NCI-H187 (cell line): ENCODE results near the gene GAPDH.

Source experiments
- DNase-seq, 2 experiments: peaks; one replicate each; lab custom pipeline; 2025; lab: John Stamatoyannopoulos, UW

The GAPDH gene

DNA sequence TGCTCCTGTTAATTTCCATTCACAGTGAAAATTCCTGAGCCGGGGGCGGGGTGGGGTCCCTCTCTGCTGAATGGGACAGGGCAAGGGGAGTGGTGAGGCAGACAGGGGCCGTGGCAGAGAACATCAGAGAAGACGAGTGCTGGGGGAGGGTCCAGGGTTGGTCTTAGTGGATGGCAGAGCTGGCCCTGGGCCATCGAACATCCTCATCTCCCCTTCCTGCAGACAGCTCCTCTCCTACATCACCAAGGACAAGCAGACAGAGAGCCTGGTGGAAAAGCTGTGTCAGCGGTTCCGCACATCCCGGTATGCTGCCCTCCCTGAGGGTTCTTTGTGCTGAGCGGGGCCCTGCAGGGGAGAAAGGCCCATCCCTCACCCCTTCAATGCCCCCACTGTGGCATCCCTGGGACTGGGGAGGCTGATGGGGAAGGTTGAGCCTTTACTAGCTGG is 5.0 kb upstream of the GAPDH start:
- no peak for DNase-seq

GRCh38 chr12:6530576-6531260 is 3.6 kb upstream of the GAPDH start:
- DNase-seq, result no peak

- DNase-seq, result no peak
Measured at GRCh38 chr12:6532051-6532926, 2.0 kb upstream of the GAPDH start.

DNA sequence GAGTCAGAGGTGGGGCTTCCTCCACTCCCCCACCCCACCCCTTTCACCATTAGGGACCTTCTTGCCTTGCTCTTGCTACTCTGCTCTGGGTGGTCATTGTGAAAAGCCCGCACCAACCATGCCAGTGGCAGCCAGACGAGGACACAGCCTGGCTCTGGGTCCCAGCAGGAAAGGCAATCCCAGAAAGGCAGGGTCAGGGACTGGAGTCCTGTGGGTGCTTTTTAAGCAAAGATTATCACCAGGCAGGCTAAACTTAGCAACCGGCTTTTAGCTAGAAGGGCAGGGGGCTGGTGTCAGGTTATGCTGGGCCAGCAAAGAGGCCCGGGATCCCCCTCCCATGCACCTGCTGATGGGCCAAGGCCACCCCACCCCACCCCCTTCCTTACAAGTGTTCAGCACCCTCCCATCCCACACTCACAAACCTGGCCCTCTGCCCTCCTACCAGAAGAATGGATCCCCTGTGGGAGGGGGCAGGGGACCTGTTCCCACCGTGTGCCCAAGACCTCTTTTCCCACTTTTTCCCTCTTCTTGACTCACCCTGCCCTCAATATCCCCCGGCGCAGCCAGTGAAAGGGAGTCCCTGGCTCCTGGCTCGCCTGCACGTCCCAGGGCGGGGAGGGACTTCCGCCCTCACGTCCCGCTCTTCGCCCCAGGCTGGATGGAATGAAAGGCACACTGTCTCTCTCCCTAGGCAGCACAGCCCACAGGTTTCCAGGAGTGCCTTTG is 1.2 kb upstream of the GAPDH start:
- DNase-seq, result peak; percentile 16 to 74

- no peak for DNase-seq
Measured at GRCh38 chr12:6533653-6533922, 729 bp upstream of the GAPDH start.

GRCh38 chr12:6534695-6534944 is 303 bp downstream of the GAPDH start:
- DNase-seq, result no peak

DNA sequence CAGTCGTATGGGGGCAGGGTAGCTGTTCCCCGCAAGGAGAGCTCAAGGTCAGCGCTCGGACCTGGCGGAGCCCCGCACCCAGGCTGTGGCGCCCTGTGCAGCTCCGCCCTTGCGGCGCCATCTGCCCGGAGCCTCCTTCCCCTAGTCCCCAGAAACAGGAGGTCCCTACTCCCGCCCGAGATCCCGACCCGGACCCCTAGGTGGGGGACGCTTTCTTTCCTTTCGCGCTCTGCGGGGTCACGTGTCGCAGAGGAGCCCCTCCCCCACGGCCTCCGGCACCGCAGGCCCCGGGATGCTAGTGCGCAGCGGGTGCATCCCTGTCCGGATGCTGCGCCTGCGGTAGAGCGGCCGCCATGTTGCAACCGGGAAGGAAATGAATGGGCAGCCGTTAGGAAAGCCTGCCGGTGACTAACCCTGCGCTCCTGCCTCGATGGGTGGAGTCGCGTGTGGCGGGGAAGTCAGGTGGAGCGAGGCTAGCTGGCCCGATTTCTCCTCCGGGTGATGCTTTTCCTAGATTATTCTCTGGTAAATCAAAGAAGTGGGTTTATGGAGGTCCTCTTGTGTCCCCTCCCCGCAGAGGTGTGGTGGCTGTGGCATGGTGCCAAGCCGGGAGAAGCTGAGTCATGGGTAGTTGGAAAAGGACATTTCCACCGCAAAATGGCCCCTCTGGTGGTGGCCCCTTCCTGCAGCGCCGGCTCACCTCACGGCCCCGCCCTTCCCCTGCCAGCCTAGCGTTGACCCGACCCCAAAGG is 804 bp downstream of the GAPDH start:
- DNase-seq, result peak; percentile 20 to 31

DNA sequence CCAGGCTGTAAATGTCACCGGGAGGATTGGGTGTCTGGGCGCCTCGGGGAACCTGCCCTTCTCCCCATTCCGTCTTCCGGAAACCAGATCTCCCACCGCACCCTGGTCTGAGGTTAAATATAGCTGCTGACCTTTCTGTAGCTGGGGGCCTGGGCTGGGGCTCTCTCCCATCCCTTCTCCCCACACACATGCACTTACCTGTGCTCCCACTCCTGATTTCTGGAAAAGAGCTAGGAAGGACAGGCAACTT is 1.3 kb downstream of the GAPDH start:
- no peak for DNase-seq

DNA sequence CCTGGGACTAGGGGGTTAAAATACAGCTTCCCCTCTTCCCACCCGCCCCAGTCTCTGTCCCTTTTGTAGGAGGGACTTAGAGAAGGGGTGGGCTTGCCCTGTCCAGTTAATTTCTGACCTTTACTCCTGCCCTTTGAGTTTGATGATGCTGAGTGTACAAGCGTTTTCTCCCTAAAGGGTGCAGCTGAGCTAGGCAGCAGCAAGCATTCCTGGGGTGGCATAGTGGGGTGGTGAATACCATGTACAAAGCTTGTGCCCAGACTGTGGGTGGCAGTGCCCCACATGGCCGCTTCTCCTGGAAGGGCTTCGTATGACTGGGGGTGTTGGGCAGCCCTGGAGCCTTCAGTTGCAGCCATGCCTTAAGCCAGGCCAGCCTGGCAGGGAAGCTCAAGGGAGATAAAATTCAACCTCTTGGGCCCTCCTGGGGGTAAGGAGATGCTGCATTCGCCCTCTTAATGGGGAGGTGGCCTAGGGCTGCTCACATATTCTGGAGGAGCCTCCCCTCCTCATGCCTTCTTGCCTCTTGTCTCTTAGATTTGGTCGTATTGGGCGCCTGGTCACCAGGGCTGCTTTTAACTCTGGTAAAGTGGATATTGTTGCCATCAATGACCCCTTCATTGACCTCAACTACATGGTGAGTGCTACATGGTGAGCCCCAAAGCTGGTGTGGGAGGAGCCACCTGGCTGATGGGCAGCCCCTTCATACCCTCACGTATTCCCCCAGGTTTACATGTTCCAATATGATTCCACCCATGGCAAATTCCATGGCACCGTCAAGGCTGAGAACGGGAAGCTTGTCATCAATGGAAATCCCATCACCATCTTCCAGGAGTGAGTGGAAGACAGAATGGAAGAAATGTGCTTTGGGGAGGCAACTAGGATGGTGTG is 1.9 kb downstream of the GAPDH start:
- no peak for DNase-seq

- no peak for DNase-seq
Measured at GRCh38 chr12:6536894-6537579, 2.7 kb downstream of the GAPDH start.

- peak; percentile 22 to 37 for DNase-seq
Measured at GRCh38 chr12:6537580-6538419, 3.5 kb downstream of the GAPDH start.

- DNase-seq, result no peak
Measured at GRCh38 chr12:6538420-6539313, 4.3 kb downstream of the GAPDH start.

GRCh38 chr12:6539314-6539682 is 5.0 kb downstream of the GAPDH start:
- no peak for DNase-seq

- no peak for DNase-seq
Measured at GRCh38 chr12:6539707-6540134, 5.4 kb downstream of the GAPDH start.

GRCh38 chr12:6540181-6540877 is 6.0 kb downstream of the GAPDH start:
- peak; percentile 29 to 39 for DNase-seq

DNA sequence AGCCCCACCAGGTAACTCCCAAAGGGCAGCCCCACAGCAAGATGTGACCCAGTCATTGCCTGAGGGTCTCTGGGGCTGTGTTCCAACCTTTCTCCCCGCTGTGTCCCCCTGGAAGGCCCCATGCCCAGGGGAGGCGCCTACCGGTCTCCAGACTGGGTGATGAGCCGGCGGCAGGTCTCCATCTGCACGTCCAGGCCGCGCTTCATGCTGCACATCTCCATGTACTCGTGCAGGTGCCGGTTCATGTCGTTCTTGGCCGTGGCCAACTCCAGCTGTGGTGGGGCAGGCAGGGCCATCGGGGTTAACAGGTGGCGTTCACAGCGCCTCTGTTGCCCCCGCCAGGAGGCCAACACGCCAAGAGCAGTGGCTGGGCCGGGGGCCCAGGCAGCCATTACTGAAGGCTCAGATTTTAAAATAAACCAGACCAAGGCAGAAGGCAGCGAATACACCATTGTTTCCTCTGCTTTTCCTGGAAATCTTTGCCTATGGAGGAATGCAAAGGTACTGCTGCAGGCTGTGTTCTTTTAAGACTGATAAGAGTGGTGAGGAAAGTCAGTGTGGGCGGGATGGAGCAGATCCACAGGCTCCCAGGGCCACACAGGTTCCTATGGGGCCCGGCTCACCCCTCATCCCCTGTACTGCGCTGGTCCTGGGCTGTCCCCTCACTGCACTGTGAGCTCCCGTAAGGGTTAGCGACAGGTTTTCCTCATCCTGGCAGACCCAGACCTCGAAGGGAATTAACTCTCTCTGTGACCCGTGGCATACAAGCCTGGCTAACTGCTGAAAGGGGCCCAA is 7.3 kb downstream of the GAPDH start:
- no peak for DNase-seq

- DNase-seq, result no peak
Measured at GRCh38 chr12:6542209-6543009, 8.1 kb downstream of the GAPDH start.
